H1 (cell line): ENCODE data around the gene EIF4E1B. TPM values are rescaled to one million over a fixed set of nuclear protein-coding genes. Genes with fewer than 3 reads are reported as not detected.
A peak's percentile ranks its signal among the peaks of the same experiment; 100 is the strongest.

Experiments
- CTCF ChIA-PET: fragments of 300-600 bp; sonication (Branson Sonifier 250); formaldehyde crosslinking; loops from one replicate; lab custom pipeline; 2021; ENCODE audit not compliant: partially characterized antibody; lab: Charles Lee
- POLR2A ChIA-PET: fragments of 300-600 bp; sonication (Branson Sonifier 250); formaldehyde crosslinking; loops from one replicate; lab custom pipeline; 2021; ENCODE audit warnings: inconsistent platforms; ENCODE audit not compliant: partially characterized antibody; lab: Charles Lee
- DNase-seq, 2 experiments: peaks; one replicate each; pipeline versions ENCODE4 v3.0.0 to v3.0.0-alpha.2; 2010 to 2022; ENCODE audit warnings: low spot score in 2 of 2, low read depth in 1 of 2, mixed read lengths in 1 of 2
- FAIRE-seq: peaks from 2 replicates; lab custom pipeline; 2011; peaks lifted over from hg19 to GRCh38; lab: Jason Lieb, UNC
- H2AFZ ChIP-seq: 2 replicates; pipeline ENCODE4 v1.8.1; 2012; ENCODE audit warnings: low read length, inconsistent platforms
- H2AK5ac ChIP-seq: 2 replicates; pipeline ENCODE4 v1.6.1; 2013; ENCODE audit warnings: low read depth, low read length
- H2BK120ac ChIP-seq: replicated peaks from 2 replicates; pipeline ENCODE3; 2013; ENCODE audit warnings: low read depth, low read length, inconsistent platforms
- H2BK12ac ChIP-seq: 2 replicates; pipeline ENCODE4 v1.6.1; 2013; ENCODE audit warnings: low read depth, low read length
- H2BK15ac ChIP-seq: 2 replicates; pipeline ENCODE4 v1.6.1; 2013; ENCODE audit warnings: low read length
- H2BK20ac ChIP-seq: 2 replicates; pipeline ENCODE4 v1.6.1; 2013; ENCODE audit warnings: low read length
- H2BK5ac ChIP-seq: 2 replicates; pipeline ENCODE4 v1.6.1; 2013; ENCODE audit warnings: low read depth, low read length
- H3K14ac ChIP-seq: 2 replicates; pipeline ENCODE4 v1.6.1; 2013; ENCODE audit warnings: inconsistent platforms; ENCODE audit not compliant: insufficient read length
- H3K18ac ChIP-seq: 2 replicates; pipeline ENCODE4 v1.6.1; 2013; ENCODE audit warnings: low read length; ENCODE audit errors: extremely low read depth
- H3K23ac ChIP-seq: 2 replicates; pipeline ENCODE4 v1.6.1; 2013; ENCODE audit warnings: inconsistent platforms; ENCODE audit not compliant: insufficient read length
- H3K23me2 ChIP-seq: 2 replicates; pipeline ENCODE4 v1.6.1; 2013; ENCODE audit warnings: low read depth, low read length
- H3K27ac ChIP-seq: 2 replicates; pipeline ENCODE4 v1.6.1; 2011; ENCODE audit warnings: low read depth, low read length, inconsistent platforms
- H3K27me3 ChIP-seq, 4 experiments: replicated peaks in 1 of 4; 1 replicate in 1 of 4; 2 replicates in 3 of 4; pipeline versions ENCODE4 v1.6.1 to v1.8.1; 2011 to 2013; ENCODE audit warnings: low read length in 3 of 4, mild to moderate bottlenecking in 3 of 4, inconsistent platforms in 2 of 4, mixed read lengths in 2 of 4, moderate library complexity in 1 of 4; ENCODE audit not compliant: control insufficient read depth in 3 of 4, insufficient read depth in 3 of 4; ENCODE audit errors: extremely low read depth in 1 of 4
- H3K36me3 ChIP-seq, 4 experiments: 2 replicates each; pipeline versions ENCODE4 v1.6.1 to v1.8.1; 2011 to 2013; ENCODE audit warnings: mild to moderate bottlenecking in 4 of 4, low read length in 3 of 4, moderate library complexity in 2 of 4, control low read depth in 1 of 4, inconsistent platforms in 1 of 4; ENCODE audit not compliant: insufficient read depth in 4 of 4, control insufficient read depth in 2 of 4
- H3K4ac ChIP-seq: replicated peaks from 2 replicates; pipeline ENCODE3; 2013; ENCODE audit warnings: low read length, low read depth, mixed read lengths, inconsistent platforms; ENCODE audit not compliant: insufficient read length
- H3K4me1 ChIP-seq, 4 experiments: replicated peaks in 1 of 4; 1 replicate in 1 of 4; 2 replicates in 3 of 4; pipeline versions ENCODE4 v1.6.1 to v1.8.1; 2011 to 2013; ENCODE audit warnings: low read length in 3 of 4, inconsistent platforms in 2 of 4, mixed read lengths in 1 of 4; ENCODE audit not compliant: insufficient read depth in 4 of 4, control insufficient read depth in 3 of 4
- H3K4me2 ChIP-seq, 2 experiments: 2 replicates each; pipeline versions ENCODE4 v1.6.1 to v1.8.1; 2011 to 2013; ENCODE audit warnings: low read depth in 2 of 2, low read length in 2 of 2, control low read depth in 1 of 2, inconsistent platforms in 1 of 2, mild to moderate bottlenecking in 1 of 2; ENCODE audit not compliant: insufficient read depth in 1 of 2
- H3K4me3 ChIP-seq, 4 experiments: fragments of 200-600, 300-600 bp in 1 of 4; sonication (generic), shearing (Covaris generic), sonication (Bioruptor Twin) in 1 of 4; 2 replicates each; pipeline versions ENCODE4 v1.5.1 to v1.8.1; 2011 to 2016; ENCODE audit warnings: low read length in 4 of 4, low read depth in 3 of 4, control low read depth in 2 of 4, inconsistent platforms in 2 of 4, mild to moderate bottlenecking in 2 of 4, mixed read lengths in 1 of 4, moderate library complexity in 1 of 4; ENCODE audit not compliant: insufficient read depth in 2 of 4; ENCODE audit errors: extremely low read depth in 1 of 4
- H3K56ac ChIP-seq: replicated peaks from 2 replicates; pipeline ENCODE3; 2013; ENCODE audit warnings: low read depth, mild to moderate bottlenecking, mixed read lengths, low read length, inconsistent platforms; ENCODE audit not compliant: insufficient read length
- H3K79me1 ChIP-seq: 2 replicates; pipeline ENCODE4 v1.6.1; 2013; ENCODE audit warnings: low read depth, low read length, control low read depth
- H3K79me2 ChIP-seq, 2 experiments: 2 replicates each; pipeline versions ENCODE4 v1.6.1 to v1.8.1; 2012 to 2013; ENCODE audit warnings: low read length in 2 of 2, mild to moderate bottlenecking in 2 of 2, inconsistent platforms in 1 of 2; ENCODE audit not compliant: insufficient read depth in 2 of 2, control insufficient read depth in 1 of 2
- H3K9ac ChIP-seq, 4 experiments: replicated peaks in 1 of 4; 1 replicate in 1 of 4; 2 replicates in 3 of 4; pipeline versions ENCODE4 v1.6.1 to v1.8.1; 2011 to 2013; ENCODE audit warnings: low read depth in 3 of 4, low read length in 3 of 4, control low read depth in 2 of 4, mild to moderate bottlenecking in 2 of 4, moderate library complexity in 2 of 4, inconsistent platforms in 1 of 4; ENCODE audit errors: extremely low read depth in 1 of 4
- H3K9me3 ChIP-seq, 2 experiments: 2 replicates each; pipeline versions ENCODE4 v1.6.1 to v1.8.1; 2012 to 2013; ENCODE audit warnings: mild to moderate bottlenecking in 2 of 2, moderate library complexity in 2 of 2, control low read depth in 1 of 2, inconsistent platforms in 1 of 2, low read depth in 1 of 2, low read length in 1 of 2, mixed read lengths in 1 of 2; ENCODE audit not compliant: insufficient read depth in 2 of 2
- H4K20me1 ChIP-seq, 2 experiments: replicated peaks in 1 of 2; 2 replicates each; pipeline versions ENCODE3 to v1.8.1; 2011 to 2013; ENCODE audit warnings: inconsistent platforms in 2 of 2, low read length in 2 of 2, mild to moderate bottlenecking in 1 of 2; ENCODE audit not compliant: insufficient read depth in 2 of 2, control insufficient read depth in 1 of 2
- H4K5ac ChIP-seq: 2 replicates; pipeline ENCODE4 v1.6.1; 2013; ENCODE audit warnings: low read length, low read depth, mixed read lengths, inconsistent platforms; ENCODE audit not compliant: insufficient read length
- H4K8ac ChIP-seq: 2 replicates; pipeline ENCODE4 v1.8.0; 2013; ENCODE audit warnings: mild to moderate bottlenecking, moderate library complexity, low read length, inconsistent platforms; ENCODE audit not compliant: insufficient read depth; ENCODE audit errors: extremely low read depth
- H4K91ac ChIP-seq: replicated peaks from 2 replicates; pipeline ENCODE3; 2013; ENCODE audit warnings: low read length, mixed read lengths, inconsistent platforms; ENCODE audit not compliant: insufficient read length
- CEBPB ChIP-seq: IDR thresholded peaks from 2 replicates; pipeline ENCODE4 v1.6.1; 2012; ENCODE audit warnings: low read depth, low read length
- E2F6 ChIP-seq: IDR thresholded peaks from 2 replicates; pipeline ENCODE4 v1.6.1; 2012; ENCODE audit warnings: inconsistent platforms
- HDAC2 ChIP-seq, 2 experiments: fragments of 300-600 bp in 1 of 2; sonication (generic) in 1 of 2; IDR thresholded peaks; 2 replicates each; pipeline ENCODE4 v1.6.1; 2011 to 2012; ENCODE audit warnings: low read depth in 2 of 2, low read length in 2 of 2, mild to moderate bottlenecking in 2 of 2, moderate library complexity in 2 of 2, borderline replicate concordance in 1 of 2, inconsistent platforms in 1 of 2
- JUN ChIP-seq: IDR thresholded peaks from 2 replicates; pipeline ENCODE4 v1.6.1; 2011; ENCODE audit warnings: low read depth, mild to moderate bottlenecking, improper control_type of control experiment, low read length
- KDM1A ChIP-seq: fragments of 200-600, 300-600 bp; sonication (generic); IDR thresholded peaks from 2 replicates; pipeline ENCODE4 v1.7.1; 2016; ENCODE audit warnings: mild to moderate bottlenecking, low read length, borderline replicate concordance
- KDM4A ChIP-seq: IDR thresholded peaks from one replicate; pipeline ENCODE4 v1.7.1; 2012; ENCODE audit warnings: low read depth, mild to moderate bottlenecking, moderate library complexity, low read length, inconsistent platforms; ENCODE audit not compliant: severe bottlenecking
- MAFK ChIP-seq: IDR thresholded peaks from 2 replicates; pipeline ENCODE4 v1.6.1; 2012; ENCODE audit warnings: low read depth, mild to moderate bottlenecking, improper control_type of control experiment, low read length
- POLR2AphosphoS5 ChIP-seq: IDR thresholded peaks from 2 replicates; pipeline ENCODE4 v1.6.1; 2011; ENCODE audit warnings: low read depth, low read length
- RFX5 ChIP-seq: IDR thresholded peaks from 2 replicates; pipeline ENCODE4 v1.6.1; 2011; ENCODE audit warnings: low read depth, low read length, improper control_type of control experiment, borderline replicate concordance
- SIN3A ChIP-seq, 2 experiments: IDR thresholded peaks in 1 of 2; conservative IDR thresholded peaks in 1 of 2; 2 replicates each; pipeline ENCODE4 v1.6.1; 2011 to 2012; ENCODE audit warnings: low read length in 2 of 2, improper control_type of control experiment in 1 of 2, low read depth in 1 of 2, mild to moderate bottlenecking in 1 of 2
- USF2 ChIP-seq: IDR thresholded peaks from 2 replicates; pipeline ENCODE4 v1.6.1; 2011; ENCODE audit warnings: low read length, improper control_type of control experiment
- WGBS, 2 experiments: shearing (Covaris generic) in 1 of 2; methylation state at CpG; one replicate each; pipeline versions ENCODE4 v1.1.6 to v1.1.7; 2013 to 2015; ENCODE audit warnings: low lambda C conversion rate in 2 of 2, mixed read lengths in 2 of 2, inconsistent platforms in 1 of 2, low coverage in 1 of 2, missing lambda C conversion rate in 1 of 2; ENCODE audit not compliant: insufficient replicate concordance in 2 of 2, insufficient coverage in 1 of 2, insufficient read length in 1 of 2; ENCODE audit errors: extremely low coverage in 1 of 2, missing lambda C conversion rate in 1 of 2; 5-methylcytosine and 5-hydroxymethylcytosine counted together
- polyA plus RNA-seq, 7 experiments: library from polyadenylated mRNA; depleted of rRNA in 3 of 7; stranded (reverse) in 5 of 7; unstranded in 2 of 7; fragments of >200 nt in 5 of 7; fragments of 200-250 nt in 2 of 7; gene quantifications; 1 replicate in 5 of 7; 2 replicates in 1 of 7; 4 replicates in 1 of 7; pipeline versions ENCODE4 v1.2.1 to v1.2.3, GENCODE V29; 2011 to 2013; ENCODE audit warnings: missing spikeins in 2 of 7, mixed read lengths in 2 of 7
- total RNA-seq: library from RNA; stranded (reverse); fragmentation: NEBNext Ultra II Directional; extraction: Animal tissue kit (Norgen Biotek cat#: 25700); gene quantifications from 2 replicates; pipeline ENCODE4 v1.2.1, GENCODE V29; 2021

EIF4E1B gene
- total and polyA plus RNA-seq, 2 of the 8 experiments (the other 6 are each of a cell fraction or from before 2014, with no cell fraction given), result 0.97 to 1.3 TPM

- ChIA-PET CTCF (interaction anchor here (1.5 to 32.2 kb wide), 6 partner anchors 9 to 121 kb away, joined by 3 to 859 read pairs (median 14); no protein-coding TSS in a partner anchor), POLR2A (interaction anchor here (0.7 to 1.8 kb wide), 2 partner anchors 10 to 18 kb away, joined by 3 to 6 read pairs; no protein-coding TSS in a partner anchor)
- TF ChIP-seq HDAC2 (IDR thresholded peaks at IDR 0.05; ENCODE audit: borderline replicate concordance in 1 of 2, low read depth in 2 of 2, low read length in 2 of 2) (no peak), JUN (no peak), E2F6 (no peak), KDM1A (no peak), MAFK (no peak), CEBPB (no peak), KDM4A (no peak), SIN3A (conservative IDR thresholded peaks at IDR 0.05 in 1 of 2, IDR thresholded peaks at IDR 0.05 in 1 of 2; ENCODE audit: low read depth in 1 of 2, low read length in 2 of 2) (no peak), POLR2AphosphoS5 (no peak), USF2 (no peak), RFX5 (no peak)
Measured at GRCh38 chr5:176690911-176691310, 60.4 kb downstream of the EIF4E1B start.

More at GRCh38 chr5:176690911-176691310, 60.4 kb downstream of the EIF4E1B start:
- H3K79me2 ChIP-seq, result no peaks in the 10 kb centered on the region
- H2BK15ac ChIP-seq, result peak overlapping the region; percentile 85; the same call in 1 of the 2 replicates
- peak overlapping the region; percentile 55; the same call in 1 of the 2 replicates for H2AK5ac ChIP-seq
- FAIRE-seq, result no peak
- H3K4me2 ChIP-seq, result no peak overlapping the region
- no peak overlapping the region for H3K27ac ChIP-seq
- no peak overlapping the region for H4K8ac ChIP-seq
- no peak overlapping the region for H3K4me3 ChIP-seq
- no peak overlapping the region for H3K56ac ChIP-seq
- no peaks in the 10 kb centered on the region for H3K79me1 ChIP-seq
- no peak overlapping the region; a peak in 1 of 7 replicates for H3K9ac ChIP-seq
- H3K18ac ChIP-seq, result no peak overlapping the region
- H2BK20ac ChIP-seq, result peak overlapping the region; percentile 67; the same call in 1 of the 2 replicates
- no peak overlapping the region for H3K4ac ChIP-seq
- H4K5ac ChIP-seq, result no peak overlapping the region
- no peak overlapping the region for H3K23ac ChIP-seq
- H3K9me3 ChIP-seq, result no peaks in the 10 kb centered on the region
- peak overlapping the region; percentile 54; the same call in 1 of the 2 replicates for H2BK5ac ChIP-seq
- H4K91ac ChIP-seq, result peak overlapping the region; percentile 16
- peak overlapping the region; percentile 60 for H2BK12ac ChIP-seq
- peaks cover 7 to 23% (median 14%) of the 10 kb centered on the region in 4 experiments for H3K4me1 ChIP-seq
- H3K23me2 ChIP-seq, result no peaks in the 10 kb centered on the region; the same call in 1 of the 2 replicates
- H2AFZ ChIP-seq, result no peak overlapping the region
- H3K27me3 ChIP-seq, result peaks cover 0 to 3% (median under 1%) of the 10 kb centered on the region in 4 experiments; a peak in 4 of 7 replicates
- no peaks in the 10 kb centered on the region for H4K20me1 ChIP-seq
- no peak overlapping the region for H3K14ac ChIP-seq
- no peaks in the 10 kb centered on the region for H3K36me3 ChIP-seq
- no peak for DNase-seq
- 92% methylated on average over 7 of the region's 7 CpGs; no CpG with 5 or more reads in 1 of the 2 experiments for WGBS, 2 experiments
- no peak overlapping the region for H2BK120ac ChIP-seq
